ENCODE data around the gene MXRA8. TPM values are rescaled to one million over a fixed set of nuclear protein-coding genes. Genes with fewer than 3 reads are reported as not detected.

MXRA8 gene
- total RNA-seq, 3 donors from 2014 or later (not counting 1 experiment from before 2014, with no cell fraction given) = 0.26 TPM; not detected in 2

DNA sequence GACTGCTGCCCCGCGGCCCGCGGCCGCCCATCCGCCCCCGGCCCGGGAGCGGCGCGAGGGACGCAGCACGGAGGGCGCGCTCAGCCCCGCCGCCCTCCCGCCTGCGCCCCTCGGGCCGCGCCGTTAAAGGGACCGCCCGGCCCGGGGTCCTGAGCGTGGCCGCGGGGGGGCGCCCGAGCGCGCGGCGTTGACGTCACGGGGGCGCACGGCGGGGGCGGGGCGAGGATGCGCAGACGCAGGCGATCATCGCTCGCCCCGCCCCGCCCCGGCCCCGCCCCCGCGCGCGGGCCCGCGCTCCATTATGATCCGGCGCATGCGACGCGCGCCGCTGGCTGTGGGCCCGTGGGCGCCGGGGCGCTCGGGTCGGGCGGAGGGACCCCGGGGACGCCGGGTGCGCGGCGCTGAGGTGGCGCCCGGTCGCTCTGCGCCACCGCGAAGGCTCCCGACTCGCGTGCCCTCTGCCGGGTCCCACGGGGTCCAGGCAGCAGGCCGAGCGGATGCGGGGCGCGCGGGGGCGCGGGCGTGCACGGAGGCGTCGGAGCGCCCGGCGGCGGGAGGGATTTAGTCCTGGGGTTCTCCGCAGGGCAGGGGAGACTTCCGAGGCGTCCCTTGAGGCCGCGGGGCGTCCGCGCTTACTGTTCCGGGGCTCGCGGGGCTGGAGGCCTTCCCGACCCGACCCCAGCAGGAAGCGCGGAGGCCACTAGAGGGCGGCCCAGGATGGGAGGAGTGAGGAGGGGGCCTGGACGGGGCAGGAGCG is 8.9 kb downstream of the MXRA8 start, which contains the start of gene DVL1:
TSS of gene DVL1 (minus strand) at position 163 of the 757 bp plus-strand sequence. CDS start 353 bp downstream, outside the sequence.
- peaks cover 0 to 35% of the 10 kb centered on the region in 2 donors for H3K4me1 Mint-ChIP-seq
- H3K4me3 Mint-ChIP-seq = peak within 1 kb of the TSS; percentile 79

DNA sequence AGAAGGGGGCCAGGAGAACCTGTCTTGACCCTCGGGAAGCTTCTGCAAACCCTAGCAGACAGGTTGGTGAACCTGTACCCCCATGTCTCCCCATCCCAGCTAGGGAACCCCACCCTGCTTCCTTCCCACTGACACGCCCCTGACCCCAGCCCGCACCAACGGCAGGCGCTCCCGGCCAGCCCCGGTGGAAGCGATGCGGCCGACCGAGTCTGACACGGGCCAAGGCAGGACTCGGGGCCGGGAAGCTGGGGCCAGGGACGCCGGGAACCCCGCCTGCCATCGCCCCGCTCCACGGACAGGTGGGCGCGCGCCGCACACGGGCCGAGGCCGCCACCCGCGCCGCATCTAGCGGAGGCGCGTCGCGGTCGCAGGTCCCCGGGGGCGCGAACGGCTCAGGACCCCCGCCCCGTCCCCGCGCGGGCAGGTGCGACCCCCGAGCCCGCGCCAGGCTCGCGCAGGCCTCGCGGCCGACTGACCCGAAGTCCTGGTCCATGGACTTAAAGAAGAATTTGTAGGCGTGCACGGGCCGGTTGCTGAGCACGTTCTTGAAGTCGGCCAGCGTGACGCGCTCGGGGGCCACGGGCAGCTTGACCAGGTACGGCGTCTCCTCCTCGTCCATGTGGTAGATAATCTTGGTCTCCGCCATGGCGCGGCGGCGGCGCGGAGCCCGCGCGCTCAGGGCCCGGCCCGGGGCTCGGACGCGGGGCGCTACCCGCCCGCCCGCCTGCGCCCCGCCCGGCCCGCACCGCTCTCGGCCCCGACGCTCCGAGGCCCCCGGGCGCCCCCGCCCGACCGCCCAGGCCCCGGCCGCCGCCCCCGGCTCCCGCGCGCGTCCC is 9.7 kb downstream of the MXRA8 start:
- no peaks in the 10 kb centered on the region for H3K9me3 Mint-ChIP-seq
- intact Hi-C loops (cut with micrococcal nuclease) = no loop called here
- peaks cover 0 to 3% of the 10 kb centered on the region in 2 donors for H3K27me3 Mint-ChIP-seq (ENCODE audit: low read depth in 2 of 2)
- Histone ChIP-seq H3K27ac (ENCODE audit: low read length) (no peak overlapping the region), H3K27me3 (ENCODE audit: control insufficient read depth, insufficient read depth, low read length) (peaks cover 15% of the 10 kb centered on the region), H3K36me3 (ENCODE audit: control insufficient read depth, insufficient read depth, low read length) (no peaks in the 10 kb centered on the region), H3K4me3 (ENCODE audit: low read length) (peak overlapping the region; percentile 47), H3K9me3 (ENCODE audit: control insufficient read depth, insufficient read depth, low read length) (no peaks in the 10 kb centered on the region), H3K4me1 (ENCODE audit: control insufficient read depth, insufficient read depth, low read length) (peaks cover 27% of the 10 kb centered on the region)
- DNase-seq = peak in 1 of 2 donors; percentile 31
- H3K36me3 Mint-ChIP-seq = no peaks in the 10 kb centered on the region
- H3K4me1 Mint-ChIP-seq = peaks cover 0 to 32% of the 10 kb centered on the region in 2 donors
- H3K4me3 Mint-ChIP-seq = peak overlapping the region; percentile 79
- peak; percentile 39 to 45 (median 45) for ATAC-seq
- H3K27ac Mint-ChIP-seq = peak overlapping the region in 1 of 2 donors; percentile 53
- under 1% methylated on average over 109 of the region's 109 CpGs for WGBS (ENCODE audit: insufficient coverage)
- TF ChIP-seq, protein P1, sequence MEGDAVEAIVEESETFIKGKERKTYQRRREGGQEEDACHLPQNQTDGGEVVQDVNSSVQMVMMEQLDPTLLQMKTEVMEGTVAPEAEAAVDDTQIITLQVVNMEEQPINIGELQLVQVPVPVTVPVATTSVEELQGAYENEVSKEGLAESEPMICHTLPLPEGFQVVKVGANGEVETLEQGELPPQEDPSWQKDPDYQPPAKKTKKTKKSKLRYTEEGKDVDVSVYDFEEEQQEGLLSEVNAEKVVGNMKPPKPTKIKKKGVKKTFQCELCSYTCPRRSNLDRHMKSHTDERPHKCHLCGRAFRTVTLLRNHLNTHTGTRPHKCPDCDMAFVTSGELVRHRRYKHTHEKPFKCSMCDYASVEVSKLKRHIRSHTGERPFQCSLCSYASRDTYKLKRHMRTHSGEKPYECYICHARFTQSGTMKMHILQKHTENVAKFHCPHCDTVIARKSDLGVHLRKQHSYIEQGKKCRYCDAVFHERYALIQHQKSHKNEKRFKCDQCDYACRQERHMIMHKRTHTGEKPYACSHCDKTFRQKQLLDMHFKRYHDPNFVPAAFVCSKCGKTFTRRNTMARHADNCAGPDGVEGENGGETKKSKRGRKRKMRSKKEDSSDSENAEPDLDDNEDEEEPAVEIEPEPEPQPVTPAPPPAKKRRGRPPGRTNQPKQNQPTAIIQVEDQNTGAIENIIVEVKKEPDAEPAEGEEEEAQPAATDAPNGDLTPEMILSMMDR (IDR thresholded peaks at IDR 0.05) = no peak

More for the DNA sequence above, 8.9 kb downstream of the MXRA8 start, which contains the start of gene DVL1:
- peaks cover 0 to 3% of the 10 kb centered on the region in 2 donors for H3K27me3 Mint-ChIP-seq (ENCODE audit: low read depth in 2 of 2)
- TF ChIP-seq, protein P1 (IDR thresholded peaks at IDR 0.05) = peak; percentile 26
- DNase-seq (peak; percentile 77 to 83), ATAC-seq (peak; percentile 83 to 93 (median 83))
- H3K4me1 ChIP-seq (ENCODE audit: control insufficient read depth, insufficient read depth, low read length) = peaks cover 34% of the 10 kb centered on the region
- peaks cover 18% of the 10 kb centered on the region for H3K27me3 ChIP-seq (ENCODE audit: control insufficient read depth, insufficient read depth, low read length)
- H3K36me3 ChIP-seq (ENCODE audit: control insufficient read depth, insufficient read depth, low read length) = no peaks in the 10 kb centered on the region
- WGBS (ENCODE audit: insufficient coverage) = under 1% methylated on average over 117 of the region's 122 CpGs
- intact Hi-C loops (cut with micrococcal nuclease) = no loop called here
- H3K9me3 Mint-ChIP-seq = no peaks in the 10 kb centered on the region
- no peaks in the 10 kb centered on the region for H3K36me3 Mint-ChIP-seq
- H3K27ac ChIP-seq (ENCODE audit: low read length) = peak within 1 kb of the TSS; percentile 45
- H3K27ac Mint-ChIP-seq = peak within 1 kb of the TSS in 1 of 2 donors; percentile 53
- no peaks in the 10 kb centered on the region for H3K9me3 ChIP-seq (ENCODE audit: control insufficient read depth, insufficient read depth, low read length)
- H3K4me3 ChIP-seq (ENCODE audit: low read length) = peak within 1 kb of the TSS; percentile 47

DNA sequence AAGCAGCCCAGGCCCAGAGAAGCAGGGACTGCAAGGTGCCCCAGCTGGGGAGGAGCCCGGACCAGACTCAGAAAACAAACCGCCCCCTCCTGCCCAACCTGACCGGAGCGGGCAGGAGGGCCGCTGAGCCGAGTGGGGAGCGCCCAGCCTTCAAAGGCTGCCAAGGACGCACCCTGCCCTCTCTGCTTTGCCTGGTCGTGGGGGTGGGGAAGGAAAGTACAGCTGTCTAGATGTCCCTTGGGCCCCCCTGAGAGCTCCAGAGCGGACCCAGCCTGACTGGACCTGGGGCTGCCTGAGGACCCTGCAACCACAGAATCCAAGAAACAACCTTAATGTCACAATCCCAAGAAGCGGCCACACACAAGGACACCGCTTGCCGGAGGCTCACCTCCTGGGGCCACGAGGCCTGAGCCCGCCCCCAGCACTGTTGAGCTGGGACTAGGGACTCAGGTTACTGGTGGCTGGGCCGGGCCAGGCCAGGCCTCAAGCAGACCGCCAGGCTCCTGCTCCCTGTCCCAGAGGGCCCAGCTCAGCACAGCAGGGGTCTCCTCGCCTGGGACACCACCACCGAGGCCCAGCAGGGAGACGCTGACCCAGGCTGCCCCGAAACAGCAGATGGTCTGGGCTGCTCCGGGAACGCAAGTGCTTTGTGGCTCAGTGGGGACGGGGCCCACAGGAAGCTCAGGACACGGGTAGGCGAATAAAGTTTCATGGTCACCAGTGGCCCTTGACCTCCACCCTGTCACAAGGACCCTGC is 10.5 kb downstream of the MXRA8 start:
- Mint-ChIP-seq H3K4me3 (peak overlapping the region; percentile 76), H3K27ac (peak overlapping the region in 1 of 2 donors; percentile 53), H3K9me3 (no peaks in the 10 kb centered on the region), H3K4me1 (peaks cover 0 to 35% of the 10 kb centered on the region in 2 donors), H3K27me3 (ENCODE audit: low read depth in 2 of 2) (peaks cover 0 to 3% of the 10 kb centered on the region in 2 donors), H3K36me3 (no peaks in the 10 kb centered on the region)
- TF ChIP-seq, protein P1 (IDR thresholded peaks at IDR 0.05) = no peak
- Histone ChIP-seq H3K36me3 (ENCODE audit: control insufficient read depth, insufficient read depth, low read length) (no peaks in the 10 kb centered on the region), H3K9me3 (ENCODE audit: control insufficient read depth, insufficient read depth, low read length) (no peaks in the 10 kb centered on the region), H3K4me3 (ENCODE audit: low read length) (peak overlapping the region; percentile 17), H3K27ac (ENCODE audit: low read length) (no peak overlapping the region), H3K27me3 (ENCODE audit: control insufficient read depth, insufficient read depth, low read length) (peaks cover 7% of the 10 kb centered on the region), H3K4me1 (ENCODE audit: control insufficient read depth, insufficient read depth, low read length) (peaks cover 23% of the 10 kb centered on the region)
- WGBS (ENCODE audit: insufficient coverage) = 76% methylated on average over 26 of the region's 26 CpGs
- intact Hi-C loops (cut with micrococcal nuclease) = no loop called here
- ATAC-seq (no peak), DNase-seq (no peak)

All from natural killer cell (primary cell).